Fibroblast of lung (primary cell): Measurements from ENCODE around the gene NRG2. TPM values are rescaled to one million over a fixed set of nuclear protein-coding genes. Genes with fewer than 3 reads are reported as not detected.

Experiments
- DNase-seq, 2 donors: peaks; one replicate each; pipeline versions ENCODE4 v3.0.0 to v3.0.0-alpha.2; 2010; ENCODE audit warnings: low read depth in 2 of 2
- H2AFZ ChIP-seq: 2 replicates; pipeline ENCODE4 v1.5.1; 2012; ENCODE audit warnings: low read length, control low read depth, inconsistent platforms
- H3K27ac ChIP-seq: 2 replicates; pipeline ENCODE4 v1.5.1; 2011; ENCODE audit warnings: low read length, control low read depth; ENCODE audit not compliant: insufficient read depth
- H3K27me3 ChIP-seq: 2 replicates; pipeline ENCODE4 v1.5.1; 2011; ENCODE audit warnings: mild to moderate bottlenecking, low read length; ENCODE audit not compliant: control insufficient read depth, insufficient read depth
- H3K36me3 ChIP-seq: 2 replicates; pipeline ENCODE4 v1.5.1; 2011; ENCODE audit warnings: low read length; ENCODE audit not compliant: control insufficient read depth, insufficient read depth
- H3K4me1 ChIP-seq: 2 replicates; pipeline ENCODE4 v1.5.1; 2011; ENCODE audit warnings: low read length; ENCODE audit not compliant: control insufficient read depth, insufficient read depth; ENCODE audit errors: extremely low read depth
- H3K4me2 ChIP-seq: 2 replicates; pipeline ENCODE4 v1.5.1; 2011; ENCODE audit warnings: low read length, control low read depth; ENCODE audit not compliant: insufficient read depth; ENCODE audit errors: extremely low read depth
- H3K4me3 ChIP-seq, 4 experiments: fragments of 200-600 bp in 1 of 4; sonication (generic) in 1 of 4; replicated peaks in 1 of 4; 2 replicates each; pipeline ENCODE4 v1.5.1; 2011 to 2016; ENCODE audit warnings: low read length in 4 of 4, low read depth in 3 of 4, mild to moderate bottlenecking in 3 of 4, control low read depth in 2 of 4, inconsistent platforms in 1 of 4, mixed read lengths in 1 of 4; ENCODE audit not compliant: insufficient read depth in 1 of 4; ENCODE audit errors: control extremely low read depth in 1 of 4
- H3K79me2 ChIP-seq: 2 replicates; pipeline ENCODE4 v1.5.1; 2012; ENCODE audit warnings: mild to moderate bottlenecking, low read length, inconsistent platforms; ENCODE audit not compliant: control insufficient read depth, insufficient read depth
- H3K9ac ChIP-seq: 2 replicates; pipeline ENCODE4 v1.5.1; 2011; ENCODE audit warnings: mild to moderate bottlenecking, low read length, control low read depth; ENCODE audit not compliant: insufficient read depth
- H3K9me3 ChIP-seq: 2 replicates; pipeline ENCODE4 v1.5.1; 2012; ENCODE audit warnings: low read depth, low read length; ENCODE audit not compliant: control insufficient read depth, insufficient read depth
- H4K20me1 ChIP-seq: 2 replicates; pipeline ENCODE4 v1.5.1; 2011; ENCODE audit warnings: low read length; ENCODE audit not compliant: control insufficient read depth, insufficient read depth; ENCODE audit errors: extremely low read depth
- EZH2 ChIP-seq: IDR thresholded peaks from 2 replicates; pipeline ENCODE4 v1.5.1; 2012; ENCODE audit warnings: low read length, control low read depth, mild to moderate bottlenecking; ENCODE audit errors: missing control alignments
- polyA plus RNA-seq, 2 donors: library from polyadenylated mRNA; depleted of rRNA in 1 of 2; stranded (reverse) in 1 of 2; unstranded in 1 of 2; fragments of >200 nt; gene quantifications; 2 replicates each; pipeline ENCODE4 v1.2.1, GENCODE V29; 2011 to 2012; ENCODE audit warnings: missing spikeins in 1 of 2
- total RNA-seq: library from RNA; depleted of rRNA; stranded (reverse); fragments of >200 nt; gene quantifications from 2 replicates; pipeline ENCODE4 v1.2.1, GENCODE V29; 2014
- TF ChIP-seq, protein P1 (sequence below), 2 donors: IDR thresholded peaks in 1 of 2; conservative IDR thresholded peaks in 1 of 2; 1 replicate in 1 of 2; 2 replicates in 1 of 2; pipeline ENCODE4 v1.5.1; 2011 to 2012; ENCODE audit warnings: low read length in 2 of 2, control low read depth in 1 of 2, inconsistent platforms in 1 of 2, low read depth in 1 of 2, mild to moderate bottlenecking in 1 of 2

Gene NRG2
- total and polyA plus RNA-seq, 2 donors (not counting 1 experiment from before 2014, with no cell fraction given): 0.28 to 1.3 TPM

DNA sequence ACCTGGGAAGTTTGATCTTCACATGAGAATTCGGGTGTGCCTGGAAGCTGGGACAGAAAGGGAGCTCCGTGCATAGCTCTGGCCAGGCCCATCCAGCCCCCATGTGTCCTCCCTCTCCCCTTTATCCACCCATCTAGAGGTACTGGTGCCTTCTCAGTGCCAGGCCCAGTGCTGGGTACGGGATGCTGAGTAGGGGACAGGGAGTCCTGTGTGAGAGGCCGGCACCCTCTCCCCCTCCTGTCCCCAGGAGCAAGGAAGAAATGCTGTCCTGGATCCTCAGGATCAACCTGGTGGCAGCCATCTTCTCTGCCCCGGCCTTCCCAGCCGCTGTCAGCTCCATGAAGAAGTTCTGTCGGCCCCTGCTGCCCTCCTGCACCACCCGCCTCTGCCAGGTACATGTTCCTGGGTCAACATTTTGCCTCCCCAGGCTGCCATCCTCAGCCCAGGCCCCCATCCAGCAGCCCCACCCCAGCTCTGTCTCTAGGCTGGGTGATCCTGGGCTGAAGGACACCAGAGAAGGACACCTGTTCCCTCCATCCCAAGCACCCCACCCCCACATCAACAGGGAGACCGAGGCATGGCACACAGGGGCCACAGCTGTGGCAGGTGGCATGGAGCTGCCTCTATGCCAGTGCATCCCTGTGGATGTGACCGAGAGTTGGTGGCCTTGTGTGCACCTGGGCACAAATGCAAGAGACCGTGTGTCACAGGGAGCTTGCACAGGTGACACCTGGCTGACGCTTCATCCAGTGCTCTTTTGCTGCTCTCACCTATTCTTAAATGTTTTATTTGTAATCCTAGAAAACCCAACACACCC lies 204.5 kb downstream of the NRG2 start:
- Histone ChIP-seq H3K36me3 (no peaks in the 10 kb centered on the region), H3K4me1 (no peaks in the 10 kb centered on the region), H3K27me3 (peaks cover 2% of the 10 kb centered on the region), H3K4me3 (no peak overlapping the region), H3K27ac (no peak overlapping the region), H3K4me2 (no peak overlapping the region), H4K20me1 (no peaks in the 10 kb centered on the region), H3K9me3 (no peaks in the 10 kb centered on the region), H3K79me2 (no peaks in the 10 kb centered on the region), H2AFZ (no peak overlapping the region), H3K9ac (no peak overlapping the region)
- no peak for TF ChIP-seq EZH2
- TF ChIP-seq, protein P1, sequence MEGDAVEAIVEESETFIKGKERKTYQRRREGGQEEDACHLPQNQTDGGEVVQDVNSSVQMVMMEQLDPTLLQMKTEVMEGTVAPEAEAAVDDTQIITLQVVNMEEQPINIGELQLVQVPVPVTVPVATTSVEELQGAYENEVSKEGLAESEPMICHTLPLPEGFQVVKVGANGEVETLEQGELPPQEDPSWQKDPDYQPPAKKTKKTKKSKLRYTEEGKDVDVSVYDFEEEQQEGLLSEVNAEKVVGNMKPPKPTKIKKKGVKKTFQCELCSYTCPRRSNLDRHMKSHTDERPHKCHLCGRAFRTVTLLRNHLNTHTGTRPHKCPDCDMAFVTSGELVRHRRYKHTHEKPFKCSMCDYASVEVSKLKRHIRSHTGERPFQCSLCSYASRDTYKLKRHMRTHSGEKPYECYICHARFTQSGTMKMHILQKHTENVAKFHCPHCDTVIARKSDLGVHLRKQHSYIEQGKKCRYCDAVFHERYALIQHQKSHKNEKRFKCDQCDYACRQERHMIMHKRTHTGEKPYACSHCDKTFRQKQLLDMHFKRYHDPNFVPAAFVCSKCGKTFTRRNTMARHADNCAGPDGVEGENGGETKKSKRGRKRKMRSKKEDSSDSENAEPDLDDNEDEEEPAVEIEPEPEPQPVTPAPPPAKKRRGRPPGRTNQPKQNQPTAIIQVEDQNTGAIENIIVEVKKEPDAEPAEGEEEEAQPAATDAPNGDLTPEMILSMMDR (conservative IDR thresholded peaks at IDR 0.05 in 1 of 2, IDR thresholded peaks at IDR 0.05 in 1 of 2; ENCODE audit: low read depth in 1 of 2, low read length in 2 of 2): no peak
- DNase-seq: no peak

DNA sequence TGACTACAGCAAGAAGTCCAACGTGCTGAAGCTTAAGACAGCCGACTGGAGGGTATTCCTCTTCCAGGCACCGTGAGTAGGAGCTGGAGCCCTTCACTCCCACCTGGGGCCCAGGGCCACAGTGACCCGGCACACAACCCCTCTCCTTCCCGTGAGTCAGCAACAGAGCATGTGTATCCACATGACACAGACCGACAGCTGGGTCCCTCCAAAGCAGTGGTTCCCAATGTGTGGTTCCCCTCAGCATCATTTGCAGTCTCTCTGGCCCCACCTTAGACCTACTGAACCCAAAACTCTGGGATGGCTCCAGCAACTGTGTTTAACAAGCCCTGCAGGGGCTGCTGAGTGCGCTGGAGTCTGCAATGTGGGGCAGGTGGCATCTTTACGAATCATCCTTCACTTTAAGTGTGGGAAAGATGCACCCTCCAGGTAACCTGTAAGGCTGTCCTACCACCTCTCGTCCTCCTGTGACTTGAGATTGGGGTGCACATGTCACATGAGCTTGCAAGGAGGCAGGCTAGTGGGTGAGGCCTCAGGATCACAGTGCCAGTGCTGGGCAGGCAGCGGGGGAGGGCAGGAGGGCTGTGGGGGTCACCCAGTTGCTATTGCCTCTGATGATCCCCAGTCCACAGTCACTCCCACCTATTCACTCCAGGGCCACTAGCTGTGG lies 205.3 kb downstream of the NRG2 start:
- Histone ChIP-seq H3K27me3 (peaks cover 2% of the 10 kb centered on the region), H3K4me2 (no peak overlapping the region), H3K79me2 (no peaks in the 10 kb centered on the region), H4K20me1 (no peaks in the 10 kb centered on the region), H3K4me3 (no peak overlapping the region), H2AFZ (no peak overlapping the region), H3K36me3 (no peaks in the 10 kb centered on the region), H3K4me1 (no peaks in the 10 kb centered on the region), H3K9ac (no peak overlapping the region), H3K9me3 (no peaks in the 10 kb centered on the region), H3K27ac (no peak overlapping the region)
- TF ChIP-seq, protein P1 (conservative IDR thresholded peaks at IDR 0.05 in 1 of 2, IDR thresholded peaks at IDR 0.05 in 1 of 2; ENCODE audit: low read depth in 1 of 2, low read length in 2 of 2): no peak
- no peak for TF ChIP-seq EZH2
- DNase-seq: no peak

DNA sequence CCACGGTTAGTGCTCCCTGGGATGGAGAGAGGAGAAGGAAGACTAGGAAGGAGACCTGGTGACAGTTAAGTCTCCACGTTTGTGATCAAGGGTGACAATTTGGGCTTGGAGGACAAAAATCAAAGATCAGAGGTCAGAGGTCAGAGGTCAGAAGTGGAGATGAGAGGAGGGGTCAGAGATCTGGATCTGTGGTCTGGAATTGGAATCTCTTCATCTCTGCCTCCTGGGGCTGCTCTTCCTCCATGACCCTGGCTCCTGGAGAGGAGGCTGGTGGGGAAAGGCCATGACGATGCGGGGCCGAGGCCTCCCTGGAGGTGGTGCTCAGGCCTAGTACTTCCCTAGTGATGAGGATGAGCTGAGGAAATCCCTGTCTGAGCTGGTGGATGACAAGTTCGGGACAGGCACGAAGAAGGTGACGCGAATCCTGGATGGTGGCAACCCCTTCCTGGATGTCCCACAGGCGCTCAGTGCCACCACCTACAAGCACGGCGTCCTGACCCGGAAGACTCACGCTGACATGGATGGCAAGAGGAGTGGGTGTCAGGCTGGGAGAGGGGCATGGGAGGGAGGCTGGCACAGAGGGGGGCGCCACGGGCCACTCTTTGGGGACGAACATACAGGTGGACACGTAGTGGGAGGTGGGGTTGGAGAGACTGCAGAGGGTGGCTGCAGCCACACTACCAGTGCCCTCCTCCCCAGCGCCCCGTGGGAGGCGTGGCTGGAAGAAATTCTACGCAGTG lies 206.5 kb downstream of the NRG2 start:
- Histone ChIP-seq H3K79me2 (no peaks in the 10 kb centered on the region), H3K27me3 (peaks cover 4% of the 10 kb centered on the region), H2AFZ (no peak overlapping the region), H3K9ac (no peak overlapping the region), H3K36me3 (no peaks in the 10 kb centered on the region), H3K4me1 (no peaks in the 10 kb centered on the region), H3K4me2 (no peak overlapping the region), H4K20me1 (no peaks in the 10 kb centered on the region), H3K4me3 (no peak overlapping the region), H3K27ac (no peak overlapping the region), H3K9me3 (no peaks in the 10 kb centered on the region)
- TF ChIP-seq EZH2: no peak
- TF ChIP-seq, protein P1 (conservative IDR thresholded peaks at IDR 0.05 in 1 of 2, IDR thresholded peaks at IDR 0.05 in 1 of 2; ENCODE audit: low read depth in 1 of 2, low read length in 2 of 2): no peak
- DNase-seq: no peak
